Activated CD8-positive, alpha-beta T cell treated with anti-CD3 and anti-CD28 coated beads for 36 hours (primary cell): Measurements from ENCODE around the gene FDXACB1. TPM values are rescaled to one million over a fixed set of nuclear protein-coding genes. Genes with fewer than 3 reads are reported as not detected.
A peak's percentile ranks its signal among the peaks of the same experiment; 100 is the strongest.

ENCODE experiments used
- ATAC-seq: fragments of 200-7000 bp; cut with Tn5 transposase; one replicate; pipeline ENCODE4 v1.10.0; 2021; ENCODE audit warnings: mild to moderate bottlenecking, moderate library complexity
- CTCF ChIA-PET: fragments of 350-600 bp; sonication (Branson Sonifier 250); formaldehyde crosslinking; loops from one replicate; lab custom pipeline; 2021; ENCODE audit warnings: antibody characterized with exemption; lab: Charles Lee
- POLR2A ChIA-PET: fragments of 350-600 bp; sonication (Branson Sonifier 250); formaldehyde crosslinking; loops from one replicate; lab custom pipeline; 2021; ENCODE audit warnings: antibody characterized with exemption; lab: Charles Lee
- DNase-seq: peaks from one replicate; pipeline ENCODE4 v3.0.0-alpha.2; 2020
- H3K27ac Mint-ChIP-seq: one replicate; pipeline ENCODE4 v1.8.0; 2021; ENCODE audit warnings: mild to moderate bottlenecking, mixed read lengths
- H3K27me3 Mint-ChIP-seq: one replicate; pipeline ENCODE4 v1.8.0; 2021; ENCODE audit warnings: mixed read lengths
- H3K36me3 Mint-ChIP-seq: one replicate; pipeline ENCODE4 v1.8.0; 2021; ENCODE audit warnings: low read depth, mixed read lengths
- H3K4me1 Mint-ChIP-seq: one replicate; pipeline ENCODE4 v1.8.0; 2021; ENCODE audit warnings: low read depth, mixed read lengths
- H3K4me3 Mint-ChIP-seq: one replicate; pipeline ENCODE4 v1.8.0; 2021; ENCODE audit warnings: mild to moderate bottlenecking, moderate library complexity, mixed read lengths
- H3K9me3 Mint-ChIP-seq: one replicate; pipeline ENCODE4 v1.8.0; 2021; ENCODE audit warnings: mixed read lengths
- intact Hi-C: fragments of 100-400 bp; cut with micrococcal nuclease; formaldehyde crosslinking; loops from one replicate; pipeline ENCODE4 v1.10.0; 2022
- total RNA-seq, 2 experiments: library from RNA; stranded (reverse); gene quantifications; one replicate each; pipeline ENCODE4 v1.2.3, GENCODE V29; 2021
- TF ChIP-seq, protein P1 (sequence below): fragments of 200-600 bp; IDR thresholded peaks from one replicate; pipeline ENCODE4 v1.8.0; 2022; ENCODE audit warnings: antibody characterized with exemption, mild to moderate bottlenecking

The FDXACB1 gene
- total RNA-seq, 2 experiments from 2014 or later, result 6.9 to 7.1 TPM

DNA sequence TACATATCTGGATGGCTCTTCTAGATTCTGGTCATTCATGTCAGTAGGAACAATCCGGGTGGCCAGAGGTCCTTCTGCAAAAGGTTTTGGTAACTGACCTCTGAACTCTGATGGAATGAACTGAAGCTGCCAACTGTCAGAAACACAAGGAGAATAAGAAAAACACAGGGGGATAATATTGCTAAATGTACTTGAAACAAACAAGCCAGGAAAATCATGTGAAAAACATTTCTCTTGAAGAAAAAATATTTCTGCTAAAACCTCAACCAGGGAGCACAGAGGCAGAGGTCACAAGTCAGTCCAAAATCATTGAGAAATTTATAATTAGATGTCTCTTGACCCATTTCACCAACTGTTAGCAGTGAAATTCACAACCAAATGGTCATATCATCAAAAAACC is 42.8 kb downstream of the FDXACB1 start:
- intact Hi-C loops, result no loop called here
- H3K27ac Mint-ChIP-seq, result peak overlapping the region; percentile 8
- no peaks in the 10 kb centered on the region for H3K27me3 Mint-ChIP-seq
- no peak overlapping the region for H3K4me3 Mint-ChIP-seq
- ChIA-PET CTCF (interaction anchor here (1.3 to 2.1 kb wide), 2 partner anchors 35 to 59 kb away, joined by 4 to 8 read pairs; partner anchors contain the start of gene ALG9), POLR2A (interaction anchor here (1.3 kb wide), 1 partner anchor 9 kb away, joined by 4 read pairs; no protein-coding TSS in a partner anchor)
- H3K36me3 Mint-ChIP-seq, result peaks cover 31% of the 10 kb centered on the region
- H3K9me3 Mint-ChIP-seq, result no peaks in the 10 kb centered on the region
- TF ChIP-seq, protein P1, sequence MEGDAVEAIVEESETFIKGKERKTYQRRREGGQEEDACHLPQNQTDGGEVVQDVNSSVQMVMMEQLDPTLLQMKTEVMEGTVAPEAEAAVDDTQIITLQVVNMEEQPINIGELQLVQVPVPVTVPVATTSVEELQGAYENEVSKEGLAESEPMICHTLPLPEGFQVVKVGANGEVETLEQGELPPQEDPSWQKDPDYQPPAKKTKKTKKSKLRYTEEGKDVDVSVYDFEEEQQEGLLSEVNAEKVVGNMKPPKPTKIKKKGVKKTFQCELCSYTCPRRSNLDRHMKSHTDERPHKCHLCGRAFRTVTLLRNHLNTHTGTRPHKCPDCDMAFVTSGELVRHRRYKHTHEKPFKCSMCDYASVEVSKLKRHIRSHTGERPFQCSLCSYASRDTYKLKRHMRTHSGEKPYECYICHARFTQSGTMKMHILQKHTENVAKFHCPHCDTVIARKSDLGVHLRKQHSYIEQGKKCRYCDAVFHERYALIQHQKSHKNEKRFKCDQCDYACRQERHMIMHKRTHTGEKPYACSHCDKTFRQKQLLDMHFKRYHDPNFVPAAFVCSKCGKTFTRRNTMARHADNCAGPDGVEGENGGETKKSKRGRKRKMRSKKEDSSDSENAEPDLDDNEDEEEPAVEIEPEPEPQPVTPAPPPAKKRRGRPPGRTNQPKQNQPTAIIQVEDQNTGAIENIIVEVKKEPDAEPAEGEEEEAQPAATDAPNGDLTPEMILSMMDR, result no peak
- H3K4me1 Mint-ChIP-seq, result peaks cover 13% of the 10 kb centered on the region
- ATAC-seq (no peak), DNase-seq (no peak)

DNA sequence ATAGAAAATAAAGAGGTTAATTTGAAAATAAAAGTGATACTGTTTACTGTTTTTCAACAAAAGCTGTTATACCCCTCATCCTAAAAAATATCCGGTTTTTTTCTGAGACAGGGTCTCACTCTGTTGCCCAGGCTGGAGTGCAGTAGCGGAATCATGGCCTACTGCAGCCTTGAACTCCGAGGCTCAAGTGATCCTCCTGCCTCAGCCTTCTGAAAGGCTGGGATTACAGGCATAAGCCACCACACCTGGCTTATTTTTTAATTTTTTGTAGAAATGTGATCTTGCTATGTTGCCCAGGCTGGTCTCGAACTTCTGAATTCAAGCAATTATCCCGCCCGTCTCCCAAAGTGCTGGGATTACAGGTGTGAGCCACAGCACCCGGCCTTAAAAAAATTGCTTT is 43.3 kb downstream of the FDXACB1 start:
- intact Hi-C loops, result no loop called here
- Mint-ChIP-seq H3K27me3 (no peaks in the 10 kb centered on the region), H3K9me3 (no peaks in the 10 kb centered on the region), H3K4me3 (no peak overlapping the region), H3K4me1 (peaks cover 13% of the 10 kb centered on the region), H3K27ac (no peak overlapping the region), H3K36me3 (peaks cover 28% of the 10 kb centered on the region)
- ChIA-PET CTCF (interaction anchor here (1.1 to 2.1 kb wide), 5 partner anchors 11 to 389 kb away, joined by 4 to 8 read pairs (median 4); partner anchors contain the start of gene ALG9), POLR2A (no interaction called here)
- TF ChIP-seq, protein P1, result no peak
- ATAC-seq (no peak), DNase-seq (no peak)

DNA sequence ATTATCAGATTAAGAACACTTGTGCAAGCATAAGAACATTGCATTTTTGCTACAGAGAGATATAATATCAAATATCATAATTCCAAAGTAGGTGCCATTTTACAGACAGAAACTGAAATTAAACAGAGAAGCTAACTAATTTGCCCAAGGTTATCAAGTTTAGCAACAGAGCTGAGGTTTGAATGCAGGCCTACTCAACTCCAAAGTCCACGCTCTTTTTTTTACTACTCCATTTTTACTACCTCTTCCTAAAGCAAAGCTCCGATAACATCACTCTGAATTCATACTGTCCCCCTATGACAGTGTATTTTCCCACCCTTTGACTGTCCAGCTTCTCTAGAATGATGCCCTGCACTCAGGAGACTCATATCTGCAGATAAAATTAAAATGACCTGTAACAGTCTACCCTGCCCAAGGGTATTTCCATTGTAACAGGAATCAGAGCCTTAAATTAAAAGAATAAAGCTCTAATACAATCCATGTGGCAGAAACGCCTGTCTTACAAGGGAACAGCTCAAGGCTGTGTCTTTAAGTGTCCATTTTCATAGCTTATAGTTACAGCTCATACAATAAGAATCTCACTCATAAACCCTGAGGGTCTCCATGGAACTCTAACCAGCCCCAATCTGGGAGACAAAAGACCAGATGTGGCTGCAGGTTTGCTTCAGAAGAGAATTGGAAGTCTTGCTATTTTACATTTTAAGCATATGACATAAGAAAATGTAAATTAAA is 44.4 kb downstream of the FDXACB1 start:
- ATAC-seq, result no peak
- H3K9me3 Mint-ChIP-seq, result no peaks in the 10 kb centered on the region
- ChIA-PET POLR2A (no interaction called here), CTCF (interaction anchor here (1.0 to 3.9 kb wide), 7 partner anchors 8 to 388 kb away, joined by 3 to 25 read pairs (median 4); partner anchors contain the start of gene ALG9)
- DNase-seq, result no peak
- peaks cover 21% of the 10 kb centered on the region for H3K4me1 Mint-ChIP-seq
- H3K4me3 Mint-ChIP-seq, result no peak overlapping the region
- H3K36me3 Mint-ChIP-seq, result peaks cover 30% of the 10 kb centered on the region
- TF ChIP-seq, protein P1, result no peak
- no peaks in the 10 kb centered on the region for H3K27me3 Mint-ChIP-seq
- H3K27ac Mint-ChIP-seq, result no peak overlapping the region
- intact Hi-C loops, result no loop called here

DNA sequence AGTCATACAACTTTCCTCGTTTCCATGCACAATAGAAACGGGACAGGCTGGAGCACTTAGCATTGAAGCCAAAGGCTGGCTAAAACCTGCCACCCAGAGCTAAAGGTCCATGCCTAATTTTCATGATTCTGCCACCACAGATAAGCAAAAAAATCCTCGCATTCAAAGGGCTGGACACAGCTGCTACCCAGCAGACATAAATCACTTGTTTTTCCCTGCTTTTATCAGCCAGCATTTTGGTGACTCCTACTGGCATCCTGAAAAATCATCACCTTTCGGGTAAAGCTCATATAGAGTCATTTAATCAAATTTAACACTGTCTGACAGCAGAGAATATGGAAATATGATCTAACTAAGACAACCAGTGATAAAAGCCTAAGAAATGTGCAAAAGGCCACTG is 45.4 kb downstream of the FDXACB1 start:
- no peak for ATAC-seq
- POLR2A ChIA-PET, result no interaction called here
- Mint-ChIP-seq H3K27ac (no peak overlapping the region), H3K9me3 (no peaks in the 10 kb centered on the region), H3K4me3 (no peak overlapping the region), H3K36me3 (peaks cover 37% of the 10 kb centered on the region), H3K27me3 (no peaks in the 10 kb centered on the region), H3K4me1 (peaks cover 32% of the 10 kb centered on the region)
- intact Hi-C loops, result no loop called here
- CTCF ChIA-PET, result interaction anchor here (0.7 to 3.9 kb wide), 6 partner anchors 9 to 295 kb away, joined by 3 to 25 read pairs (median 3); no protein-coding TSS in a partner anchor
- DNase-seq, result no peak
- TF ChIP-seq, protein P1, result no peak
